Right lobe of liver (tissue), 6 donors: ENCODE measurements around the gene HECW1. TPM values are rescaled to one million over a fixed set of nuclear protein-coding genes. Genes with fewer than 3 reads are reported as not detected.

Experiments used
- ATAC-seq, 4 donors: fragments of 200-7000 bp; cut with Tn5 transposase; one replicate each; pipeline ENCODE4 v1.9.1; 2020; ENCODE audit warnings: mild to moderate bottlenecking in 4 of 4, moderate library complexity in 4 of 4
- DNase-seq, 3 donors: peaks; one replicate each; pipeline ENCODE4 v3.0.0-alpha.2; 2020
- H3K27ac ChIP-seq, 3 donors: fragments of 200-600 bp; one replicate each; pipeline ENCODE4 v1.8.0; 2022
- H3K27me3 ChIP-seq, 2 donors: fragments of 200-600 bp; one replicate each; pipeline ENCODE4 v1.8.0; 2022
- H3K36me3 ChIP-seq, 4 donors: fragments of 200-600 bp; sonication (generic) in 1 of 4; one replicate each; pipeline versions ENCODE4 v1.5.1 to v1.8.0; 2017 to 2022; ENCODE audit warnings: control low read depth in 1 of 4
- H3K4me1 ChIP-seq, 4 donors: fragments of 200-600 bp; sonication (generic) in 1 of 4; one replicate each; pipeline versions ENCODE4 v1.5.1 to v1.8.0; 2017 to 2022; ENCODE audit warnings: control low read depth in 1 of 4
- H3K4me3 ChIP-seq, 3 donors: fragments of 200-600 bp; one replicate each; pipeline ENCODE4 v1.8.0; 2022
- H3K9me3 ChIP-seq, 4 donors: fragments of 200-600 bp; sonication (generic) in 1 of 4; one replicate each; pipeline versions ENCODE4 v1.5.1 to v1.8.0; 2017 to 2022; ENCODE audit warnings: control low read depth in 1 of 4
- POLR2A ChIP-seq: fragments of 450-650 bp; IDR thresholded peaks from one replicate; pipeline ENCODE4 v1.6.1; 2017; ENCODE audit warnings: antibody characterized with exemption, mild to moderate bottlenecking
- WGBS: methylation state at CpG from one replicate; pipeline ENCODE4 v1.1.6; 2018; ENCODE audit warnings: low coverage, low lambda C conversion rate; ENCODE audit not compliant: insufficient coverage; ENCODE audit errors: missing lambda C conversion rate; 5-methylcytosine and 5-hydroxymethylcytosine counted together
- intact Hi-C, 2 donors: fragments of 100-400 bp; cut with DNase I; formaldehyde crosslinking; loops; one replicate each; pipeline versions ENCODE4 v1.11.2 to v1.14.1; 2022
- total RNA-seq, 6 experiments: library from RNA; depleted of rRNA in 2 of 6; stranded (reverse); fragments of >200 nt in 2 of 6; fragmentation: NEBNext Ultra II Directional in 3 of 6; extraction: Animal tissue kit (Norgen Biotek cat#: 25700) in 3 of 6; gene quantifications; one replicate each; pipeline versions ENCODE4 v1.1.0 to v1.2.4, GENCODE V29; 2016 to 2023
- TF ChIP-seq, protein P1 (sequence below), 4 donors: fragments of 200-600 bp in 3 of 4; fragments of 450-650 bp in 1 of 4; IDR thresholded peaks; one replicate each; pipeline versions ENCODE4 v1.5.1 to v1.8.0; 2016 to 2022; ENCODE audit warnings: antibody characterized with exemption in 4 of 4, mild to moderate bottlenecking in 2 of 4
- donor health status: DM: no; HTN: yes; CAD: no.
- donor health status: DM: no; HTN: no; CAD: no.
- donor health status: DM: no; HTN: no; CAD: no.
- donor health status: DM: no; HTN: yes; CAD: no.
- donor health status: DM: no; HTN: yes; CAD: no.

HECW1 gene
- total RNA-seq, 6 experiments from 2014 or later: 0.02 to 0.87 (median 0.09) TPM; not detected in 1

DNA sequence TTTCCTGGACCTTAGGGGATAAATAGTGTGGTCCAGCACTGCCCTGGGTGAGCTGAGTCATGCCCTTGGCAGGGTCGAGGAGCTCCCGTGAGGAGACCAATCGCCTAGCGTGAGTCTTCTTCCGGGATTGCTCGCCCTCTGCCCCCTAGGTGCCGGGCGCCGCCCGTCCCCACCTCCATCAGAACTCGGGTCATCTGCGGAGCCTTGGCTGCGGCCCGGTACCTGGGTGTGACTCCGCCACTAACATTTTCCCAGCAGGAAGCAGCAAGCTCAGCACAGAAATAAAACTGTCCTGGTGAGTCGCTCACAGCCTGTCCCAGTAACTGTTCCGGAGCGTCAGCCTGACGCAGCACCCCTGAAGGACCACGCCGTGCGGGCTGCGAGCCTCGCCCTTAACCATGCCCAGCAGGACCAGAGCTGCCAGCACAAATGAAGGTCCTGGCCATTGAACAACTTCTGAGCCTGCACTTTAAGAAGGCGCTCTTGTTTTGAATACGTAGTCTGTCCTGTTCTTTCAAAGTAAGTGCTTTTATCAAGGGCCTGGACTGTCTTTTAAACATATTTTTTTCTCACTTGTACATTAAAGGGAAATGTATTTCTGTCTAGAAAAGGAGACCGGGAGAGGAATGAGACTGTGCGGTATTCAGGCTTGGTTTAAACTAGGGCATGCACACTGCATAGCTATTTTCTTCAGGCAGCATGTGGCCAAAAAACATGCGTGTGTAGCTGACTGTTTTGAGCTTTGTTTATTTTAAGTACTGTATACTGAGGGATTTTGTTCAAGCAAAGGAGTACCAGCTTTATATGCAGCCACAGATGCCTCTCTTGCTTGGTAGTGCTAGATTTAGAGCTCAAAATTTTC is 136.7 kb downstream of the HECW1 start:
- TF ChIP-seq, protein P1, sequence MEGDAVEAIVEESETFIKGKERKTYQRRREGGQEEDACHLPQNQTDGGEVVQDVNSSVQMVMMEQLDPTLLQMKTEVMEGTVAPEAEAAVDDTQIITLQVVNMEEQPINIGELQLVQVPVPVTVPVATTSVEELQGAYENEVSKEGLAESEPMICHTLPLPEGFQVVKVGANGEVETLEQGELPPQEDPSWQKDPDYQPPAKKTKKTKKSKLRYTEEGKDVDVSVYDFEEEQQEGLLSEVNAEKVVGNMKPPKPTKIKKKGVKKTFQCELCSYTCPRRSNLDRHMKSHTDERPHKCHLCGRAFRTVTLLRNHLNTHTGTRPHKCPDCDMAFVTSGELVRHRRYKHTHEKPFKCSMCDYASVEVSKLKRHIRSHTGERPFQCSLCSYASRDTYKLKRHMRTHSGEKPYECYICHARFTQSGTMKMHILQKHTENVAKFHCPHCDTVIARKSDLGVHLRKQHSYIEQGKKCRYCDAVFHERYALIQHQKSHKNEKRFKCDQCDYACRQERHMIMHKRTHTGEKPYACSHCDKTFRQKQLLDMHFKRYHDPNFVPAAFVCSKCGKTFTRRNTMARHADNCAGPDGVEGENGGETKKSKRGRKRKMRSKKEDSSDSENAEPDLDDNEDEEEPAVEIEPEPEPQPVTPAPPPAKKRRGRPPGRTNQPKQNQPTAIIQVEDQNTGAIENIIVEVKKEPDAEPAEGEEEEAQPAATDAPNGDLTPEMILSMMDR (IDR thresholded peaks at IDR 0.05): no peak
- TF ChIP-seq POLR2A: no peak
- Histone ChIP-seq H3K4me1 (no peaks in the 10 kb centered on the region), H3K9me3 (no peaks in the 10 kb centered on the region), H3K27me3 (no peaks in the 10 kb centered on the region), H3K4me3 (no peak overlapping the region), H3K36me3 (no peaks in the 10 kb centered on the region), H3K27ac (no peak overlapping the region)
- intact Hi-C loops: no loop called here
- ATAC-seq (peak in 1 of 4 donors; percentile 13), DNase-seq (no peak)
- WGBS: 70% methylated on average over 9 of the region's 29 CpGs

DNA sequence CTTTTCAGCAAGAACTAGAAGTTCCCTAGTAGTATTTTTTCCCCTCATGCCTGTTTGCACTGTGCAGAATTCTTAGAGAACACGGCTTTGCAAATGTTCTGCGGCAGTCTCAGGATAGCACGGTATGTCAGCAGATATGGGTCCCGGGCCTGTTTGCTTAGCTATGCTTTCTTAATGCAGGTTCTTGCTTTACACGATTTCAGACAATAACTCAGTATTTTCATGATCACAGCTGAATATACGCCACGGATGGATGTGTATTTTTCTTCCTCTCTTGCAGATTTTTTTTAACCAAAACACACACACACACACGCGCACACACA is 137.3 kb downstream of the HECW1 start:
- ATAC-seq (no peak), DNase-seq (no peak)
- Histone ChIP-seq H3K27me3 (no peaks in the 10 kb centered on the region), H3K27ac (no peak overlapping the region), H3K4me3 (no peak overlapping the region), H3K36me3 (no peaks in the 10 kb centered on the region), H3K4me1 (no peaks in the 10 kb centered on the region), H3K9me3 (no peaks in the 10 kb centered on the region)
- TF ChIP-seq, protein P1 (IDR thresholded peaks at IDR 0.05): no peak
- no peak for TF ChIP-seq POLR2A
- intact Hi-C loops: no loop called here
- 66% methylated on average over 9 of the region's 9 CpGs for WGBS

DNA sequence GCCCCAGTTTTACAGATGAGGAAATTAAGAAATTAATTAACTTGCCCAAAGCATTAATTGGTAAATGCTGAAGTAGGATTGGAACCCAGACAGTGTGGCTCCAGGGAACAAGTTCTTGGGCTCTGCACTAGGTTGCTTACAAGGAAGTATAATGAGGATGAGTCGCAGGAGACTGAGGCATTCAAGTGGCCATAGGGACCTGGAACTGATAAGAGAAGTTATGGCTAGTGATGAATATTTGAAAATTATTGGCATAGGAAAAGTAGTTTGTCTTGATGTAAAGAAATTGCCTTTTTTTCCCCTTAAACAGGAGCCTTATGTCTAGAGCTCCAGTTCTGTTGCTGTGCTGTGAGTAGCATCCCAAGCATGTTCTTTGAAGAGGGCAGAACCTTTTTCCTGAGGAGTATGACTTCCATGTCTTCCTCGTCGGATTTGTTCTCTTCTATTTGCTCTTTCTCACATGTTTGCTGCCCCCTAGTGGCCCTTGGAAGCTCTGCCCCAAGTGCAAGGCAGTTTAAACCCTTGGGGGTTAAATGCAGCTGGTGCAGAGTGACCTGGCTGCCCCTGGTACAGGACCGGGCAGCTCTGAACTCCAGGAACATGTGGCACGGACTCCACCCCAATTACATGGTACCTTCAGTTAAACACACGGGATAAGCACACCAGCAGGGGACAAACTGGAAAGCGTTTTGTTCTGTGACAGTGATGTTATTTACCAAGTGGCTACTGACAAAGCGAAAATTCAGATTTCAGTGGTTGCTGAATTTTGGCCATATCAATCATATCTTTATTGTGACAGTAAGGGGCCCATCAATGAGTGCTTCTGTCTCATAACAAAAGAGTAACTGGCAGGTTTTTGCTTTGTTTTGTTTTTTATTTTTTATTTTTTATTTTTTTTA is 148.8 kb downstream of the HECW1 start:
- DNase-seq: peak; percentile 63 to 74 (median 69)
- peak; percentile 92 to 95 (median 93) for ATAC-seq
- no peaks in the 10 kb centered on the region for H3K36me3 ChIP-seq
- no peaks in the 10 kb centered on the region for H3K4me1 ChIP-seq
- intact Hi-C loops: loop anchor here in 1 of 2 donors (10.0 kb wide), 1 partner anchor 316 kb away; no protein-coding TSS in a partner anchor
- no peaks in the 10 kb centered on the region for H3K27me3 ChIP-seq
- 18% methylated on average over 8 of the region's 8 CpGs for whole genome bisulfite sequencing
- no peak overlapping the region for H3K27ac ChIP-seq
- no peaks in the 10 kb centered on the region for H3K9me3 ChIP-seq
- TF ChIP-seq POLR2A: no peak
- TF ChIP-seq, protein P1 (IDR thresholded peaks at IDR 0.05): peak; percentile 69 to 95 (median 94)
- no peak overlapping the region for H3K4me3 ChIP-seq

DNA sequence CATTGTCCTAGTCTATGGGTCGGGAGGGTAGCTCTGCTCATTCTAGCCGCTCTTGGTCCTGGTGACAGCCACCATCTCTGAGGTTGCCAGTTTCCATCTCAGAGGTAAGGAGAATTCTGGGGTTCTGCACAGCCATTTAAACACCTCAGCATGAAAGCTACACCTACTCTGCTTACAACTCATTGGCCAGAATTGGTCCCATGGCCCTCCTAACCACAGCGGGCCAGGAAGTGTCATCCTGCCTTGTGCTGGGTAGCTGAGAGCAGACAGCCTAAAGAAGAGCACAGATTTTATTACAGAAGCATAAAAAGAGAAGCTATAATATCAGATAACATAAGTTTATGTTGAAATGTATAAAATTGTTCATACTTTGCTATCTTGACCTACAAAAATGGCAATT is 152.7 kb downstream of the HECW1 start:
- 97% methylated on average over 3 of the region's 3 CpGs for WGBS
- H3K27me3 ChIP-seq: no peaks in the 10 kb centered on the region
- TF ChIP-seq, protein P1 (IDR thresholded peaks at IDR 0.05): no peak
- no peak for TF ChIP-seq POLR2A
- DNase-seq (no peak), ATAC-seq (no peak)
- H3K4me3 ChIP-seq: no peak overlapping the region
- intact Hi-C loops: loop anchor here in 1 of 2 donors (10.0 kb wide), 1 partner anchor 320 kb away; no protein-coding TSS in a partner anchor
- H3K36me3 ChIP-seq: no peaks in the 10 kb centered on the region
- H3K4me1 ChIP-seq: no peaks in the 10 kb centered on the region
- no peaks in the 10 kb centered on the region for H3K9me3 ChIP-seq
- H3K27ac ChIP-seq: no peak overlapping the region
